SJSA1 (cell line): ENCODE data around the gene CD244. TPM values are rescaled to one million over a fixed set of nuclear protein-coding genes. Genes with fewer than 3 reads are reported as not detected.
"Not testable (repeated sequence)": the region's sequence is repeated elsewhere in the genome, so short reads cannot be mapped to it uniquely, and the experiment has no call there.

Experiments used
- DNase-seq, 2 experiments: peaks; one replicate each; pipeline ENCODE4 v3.0.0-alpha.2; 2015 to 2020; ENCODE audit warnings: low spot score in 2 of 2, low read depth in 1 of 2
- H3K27ac ChIP-seq: fragments of 250-450 bp; sonication (Bioruptor Pico); 2 replicates; pipeline ENCODE4 v1.5.1; 2020; ENCODE audit warnings: mild to moderate bottlenecking, moderate library complexity
- H3K27me3 ChIP-seq: fragments of 250-450 bp; sonication (Bioruptor Pico); replicated peaks from 2 replicates; pipeline ENCODE4 v1.5.1; 2020; ENCODE audit warnings: mild to moderate bottlenecking, moderate library complexity
- H3K36me3 ChIP-seq: fragments of 250-450 bp; sonication (Bioruptor Pico); 2 replicates; pipeline ENCODE4 v1.5.1; 2020; ENCODE audit warnings: mild to moderate bottlenecking
- H3K4me1 ChIP-seq: fragments of 250-450 bp; sonication (Bioruptor Pico); replicated peaks from 2 replicates; pipeline ENCODE4 v1.6.1; 2021; ENCODE audit warnings: mild to moderate bottlenecking
- H3K4me3 ChIP-seq: fragments of 250-450 bp; sonication (Bioruptor Pico); 2 replicates; pipeline ENCODE4 v1.5.1; 2020; ENCODE audit warnings: mild to moderate bottlenecking
- H3K9me3 ChIP-seq: fragments of 250-450 bp; sonication (Bioruptor Pico); replicated peaks from 2 replicates; pipeline ENCODE4 v1.5.1; 2020; ENCODE audit warnings: mild to moderate bottlenecking
- total RNA-seq: library from RNA; depleted of rRNA; stranded (reverse); fragments of >200 nt; shearing (Covaris generic); gene quantifications from 2 replicates; pipeline ENCODE4 v1.2.3, GENCODE V29; 2014; rRNA removed

The CD244 gene
- total RNA-seq, 1 experiment from 2014 or later: not detected

DNA sequence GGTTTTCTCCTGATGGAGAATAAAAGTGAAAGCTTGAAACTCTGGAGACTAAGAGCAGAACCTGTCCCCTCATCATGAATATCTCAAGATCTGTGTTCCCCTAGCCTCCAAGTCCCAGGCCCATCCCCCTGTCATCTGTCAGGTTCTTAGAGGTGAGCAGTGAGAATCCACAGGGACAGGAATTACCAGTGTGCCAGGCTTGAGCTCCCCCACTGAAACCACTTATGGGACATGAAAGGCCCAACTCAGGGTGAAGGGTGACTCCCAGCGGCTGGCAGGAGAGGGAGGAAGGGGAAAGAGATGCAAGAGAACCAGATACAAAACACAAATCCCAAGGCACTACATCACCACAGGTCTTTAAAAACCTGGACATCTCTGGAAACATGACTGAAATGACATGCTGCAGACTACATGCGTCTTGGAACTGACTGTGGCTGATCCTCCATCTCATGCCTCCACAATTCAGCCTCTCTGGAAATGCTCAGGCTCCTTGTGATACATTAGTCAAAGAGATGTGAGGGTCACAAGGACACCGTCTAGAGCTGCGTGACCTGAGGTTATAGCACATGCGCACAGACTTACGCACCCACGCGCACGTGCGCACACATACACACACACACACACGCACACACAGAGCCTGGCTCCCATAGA is 73.5 kb downstream of the CD244 start:
- Histone ChIP-seq H3K9me3 (no peaks in the 10 kb centered on the region), H3K27ac (no peak overlapping the region), H3K4me1 (no peaks in the 10 kb centered on the region), H3K36me3 (no peaks in the 10 kb centered on the region), H3K27me3 (no peaks in the 10 kb centered on the region), H3K4me3 (no peak overlapping the region)
- no peak for DNase-seq

DNA sequence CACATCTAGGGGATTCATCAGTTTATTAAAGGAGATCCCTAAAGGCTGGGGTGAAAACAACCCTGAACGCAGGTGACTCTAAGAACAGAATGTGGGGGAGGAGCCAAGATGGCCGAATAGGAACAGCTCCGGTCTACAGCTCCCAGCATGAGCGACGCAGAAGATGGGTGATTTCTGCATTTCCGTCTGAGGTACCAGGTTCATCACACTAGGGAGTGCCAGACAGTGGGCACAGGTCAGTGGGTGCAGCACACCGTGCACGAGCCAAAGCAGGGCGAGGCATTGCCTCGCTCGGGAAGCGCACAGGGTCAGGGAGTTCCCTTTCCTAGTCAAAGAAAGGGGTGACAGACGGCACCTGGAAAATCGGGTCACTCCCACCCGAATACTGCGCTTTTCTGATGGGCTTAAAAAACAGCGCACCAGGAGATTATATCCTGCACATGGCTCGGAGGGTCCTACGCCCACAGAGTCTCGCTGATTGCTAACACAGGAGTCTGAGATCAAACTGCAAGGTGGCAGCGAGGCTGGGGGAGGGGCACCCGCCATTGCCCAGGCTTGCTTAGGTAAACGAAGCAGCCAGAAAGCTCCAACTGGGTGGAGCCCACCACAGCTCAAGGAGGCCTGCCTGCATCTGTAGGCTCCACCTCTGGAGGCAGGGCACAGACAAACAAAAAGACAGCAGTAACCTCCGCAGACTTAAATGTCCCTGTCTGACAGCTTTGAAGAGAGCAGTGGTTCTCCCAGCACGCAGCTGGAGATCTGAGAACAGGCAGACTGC is 79.5 kb downstream of the CD244 start:
- not testable (repeated sequence) for H3K9me3 ChIP-seq, H3K4me1 ChIP-seq, H3K27me3 ChIP-seq, H3K36me3 ChIP-seq, DNase-seq, H3K4me3 ChIP-seq, H3K27ac ChIP-seq

- Histone ChIP-seq H3K4me1 (no peaks in the 10 kb centered on the region), H3K9me3 (no peaks in the 10 kb centered on the region), H3K27me3 (no peaks in the 10 kb centered on the region), H3K27ac (no peak overlapping the region), H3K4me3 (no peak overlapping the region), H3K36me3 (no peaks in the 10 kb centered on the region)
- DNase-seq: no peak
These were observed 80.6 kb downstream of the CD244 start for GRCh38 chr1:160781914-160782689.

- DNase-seq: no peak
- Histone ChIP-seq H3K27ac (no peak overlapping the region), H3K36me3 (no peaks in the 10 kb centered on the region)
These were observed 81.4 kb downstream of the CD244 start for GRCh38 chr1:160781186-160781766.

GRCh38 chr1:160780398-160780755 is 82.3 kb downstream of the CD244 start:
- H3K36me3 ChIP-seq: no peaks in the 10 kb centered on the region
- H3K27ac ChIP-seq: no peak overlapping the region
- H3K9me3 ChIP-seq: no peaks in the 10 kb centered on the region
- DNase-seq: no peak
- no peaks in the 10 kb centered on the region for H3K4me1 ChIP-seq
- no peak overlapping the region for H3K4me3 ChIP-seq
- no peaks in the 10 kb centered on the region for H3K27me3 ChIP-seq

More at GRCh38 chr1:160781186-160781766, 81.4 kb downstream of the CD244 start:
- H3K4me1 ChIP-seq: no peaks in the 10 kb centered on the region
- no peak overlapping the region for H3K4me3 ChIP-seq
- H3K27me3 ChIP-seq: no peaks in the 10 kb centered on the region
- no peaks in the 10 kb centered on the region for H3K9me3 ChIP-seq

Other genes starting within 250 kb of the CD244 start
- gene SLAMF1, start 215.8 kb downstream of the CD244 start, total RNA-seq: not detected in 2 replicates
- gene CD48, start 151.1 kb downstream of the CD244 start, total RNA-seq: not detected in 2 replicates
- gene SLAMF7, start 123.6 kb downstream of the CD244 start, total RNA-seq: not detected in 2 replicates
- not detected in 2 replicates for gene LY9, start 66.7 kb downstream of the CD244 start, total RNA-seq
- not detected in 2 replicates for gene ITLN1, start 22.3 kb upstream of the CD244 start, total RNA-seq
- not detected in 2 replicates for gene ITLN2, start 91.9 kb upstream of the CD244 start, total RNA-seq
- 3.2 and 4.5 TPM in 2 replicates for gene F11R, start 158.3 kb upstream of the CD244 start, total RNA-seq
- gene TSTD1, start 176.1 kb upstream of the CD244 start, total RNA-seq: 3.1 TPM in 1 of 2 replicates, not detected in the other
- gene USF1, start 183.1 kb upstream of the CD244 start, total RNA-seq: 63.2 and 68.1 TPM in 2 replicates
- gene ARHGAP30, start 207.0 kb upstream of the CD244 start, total RNA-seq: not detected in 2 replicates
- gene NECTIN4, start 226.7 kb upstream of the CD244 start, total RNA-seq: 0.21 TPM in 1 of 2 replicates, not detected in the other
- gene KLHDC9, start 235.5 kb upstream of the CD244 start, total RNA-seq: not detected in 2 replicates